ENCODE results near the gene MYDGF.
A peak's percentile ranks its signal among the peaks of the same experiment; 100 is the strongest.

Gene MYDGF

GRCh38 chr19:4678881-4679790 is 9.0 kb upstream of the MYDGF start:
- DNase-seq (ENCODE audit: low read depth) = no peak
- H3K4me3 ChIP-seq (ENCODE audit: low read depth, low read length) = no peak overlapping the region
- TF ChIP-seq, protein P1, sequence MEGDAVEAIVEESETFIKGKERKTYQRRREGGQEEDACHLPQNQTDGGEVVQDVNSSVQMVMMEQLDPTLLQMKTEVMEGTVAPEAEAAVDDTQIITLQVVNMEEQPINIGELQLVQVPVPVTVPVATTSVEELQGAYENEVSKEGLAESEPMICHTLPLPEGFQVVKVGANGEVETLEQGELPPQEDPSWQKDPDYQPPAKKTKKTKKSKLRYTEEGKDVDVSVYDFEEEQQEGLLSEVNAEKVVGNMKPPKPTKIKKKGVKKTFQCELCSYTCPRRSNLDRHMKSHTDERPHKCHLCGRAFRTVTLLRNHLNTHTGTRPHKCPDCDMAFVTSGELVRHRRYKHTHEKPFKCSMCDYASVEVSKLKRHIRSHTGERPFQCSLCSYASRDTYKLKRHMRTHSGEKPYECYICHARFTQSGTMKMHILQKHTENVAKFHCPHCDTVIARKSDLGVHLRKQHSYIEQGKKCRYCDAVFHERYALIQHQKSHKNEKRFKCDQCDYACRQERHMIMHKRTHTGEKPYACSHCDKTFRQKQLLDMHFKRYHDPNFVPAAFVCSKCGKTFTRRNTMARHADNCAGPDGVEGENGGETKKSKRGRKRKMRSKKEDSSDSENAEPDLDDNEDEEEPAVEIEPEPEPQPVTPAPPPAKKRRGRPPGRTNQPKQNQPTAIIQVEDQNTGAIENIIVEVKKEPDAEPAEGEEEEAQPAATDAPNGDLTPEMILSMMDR (IDR thresholded peaks at IDR 0.05; ENCODE audit: low read depth, low read length, missing control alignments) = no peak
- in situ Hi-C loops (cut with HindIII; ENCODE audit: low sequenced_read_pairs) = no loop called here

DNA sequence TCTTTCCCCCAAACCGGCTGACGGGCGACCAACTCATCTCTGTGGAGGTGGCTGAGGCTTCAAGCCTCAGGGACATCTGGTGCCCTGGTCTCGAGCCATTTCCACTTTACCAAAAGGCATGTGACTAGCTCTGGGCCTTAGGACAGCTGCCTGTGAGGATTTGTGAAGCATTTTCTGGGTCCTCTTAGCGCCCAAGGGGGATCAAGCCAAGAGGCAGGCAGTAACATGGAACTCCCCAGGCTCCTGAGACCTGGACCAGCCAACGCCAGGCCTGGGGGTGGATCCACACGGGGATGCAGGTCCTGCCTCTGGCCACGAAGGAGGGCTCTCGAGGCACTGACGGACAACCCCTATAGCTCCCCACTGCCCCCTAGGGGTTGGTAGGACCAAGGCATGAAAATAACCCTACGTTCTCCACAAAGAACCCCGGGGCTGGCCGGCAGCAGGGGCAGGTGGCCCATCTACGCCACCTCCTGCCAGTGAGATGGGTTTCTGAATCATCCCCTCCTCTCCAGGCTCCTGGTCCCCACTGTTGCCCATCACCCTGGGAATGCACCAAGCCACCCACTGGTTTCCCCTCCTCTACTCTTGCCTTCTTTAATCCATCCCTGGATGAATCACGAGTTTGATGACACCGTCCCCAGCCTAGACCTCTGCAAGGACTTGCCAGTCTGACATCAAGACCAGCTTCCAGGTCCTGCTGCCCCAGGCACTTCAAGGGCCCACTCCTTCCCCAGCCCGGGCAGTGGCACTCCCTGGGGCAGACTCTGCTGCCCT is 7.0 kb upstream of the MYDGF start:
- TF ChIP-seq, protein P1 (IDR thresholded peaks at IDR 0.05; ENCODE audit: low read depth, low read length, missing control alignments) = peak; percentile 61
- DNase-seq (ENCODE audit: low read depth) = no peak
- in situ Hi-C loops (cut with HindIII; ENCODE audit: low sequenced_read_pairs) = no loop called here
- H3K4me3 ChIP-seq (ENCODE audit: low read depth, low read length) = no peak overlapping the region

DNA sequence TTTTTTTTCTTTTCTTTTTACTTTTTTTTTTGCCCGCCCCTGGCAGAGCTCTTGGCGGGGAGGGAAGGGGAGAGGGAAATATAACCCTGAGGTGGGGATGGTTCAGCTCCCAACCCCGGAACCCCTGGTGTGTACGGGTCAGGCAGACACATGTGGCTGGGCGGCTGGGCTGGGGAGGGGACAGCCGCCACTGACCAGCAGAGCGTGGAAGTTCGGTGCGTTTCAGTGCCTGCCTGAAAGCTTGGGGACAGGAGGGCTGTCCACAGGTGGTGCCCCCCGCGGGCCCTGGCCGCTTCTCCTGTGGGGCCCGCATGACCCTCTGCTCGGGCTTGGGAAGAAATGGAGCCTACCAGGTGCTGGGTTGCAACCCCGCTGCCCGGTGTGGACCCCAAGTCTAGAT is 5.2 kb upstream of the MYDGF start:
- DNase-seq (ENCODE audit: low read depth) = no peak
- in situ Hi-C loops (cut with HindIII; ENCODE audit: low sequenced_read_pairs) = no loop called here
- no peak overlapping the region for H3K4me3 ChIP-seq (ENCODE audit: low read depth, low read length)
- TF ChIP-seq, protein P1 (IDR thresholded peaks at IDR 0.05; ENCODE audit: low read depth, low read length, missing control alignments) = no peak

DNA sequence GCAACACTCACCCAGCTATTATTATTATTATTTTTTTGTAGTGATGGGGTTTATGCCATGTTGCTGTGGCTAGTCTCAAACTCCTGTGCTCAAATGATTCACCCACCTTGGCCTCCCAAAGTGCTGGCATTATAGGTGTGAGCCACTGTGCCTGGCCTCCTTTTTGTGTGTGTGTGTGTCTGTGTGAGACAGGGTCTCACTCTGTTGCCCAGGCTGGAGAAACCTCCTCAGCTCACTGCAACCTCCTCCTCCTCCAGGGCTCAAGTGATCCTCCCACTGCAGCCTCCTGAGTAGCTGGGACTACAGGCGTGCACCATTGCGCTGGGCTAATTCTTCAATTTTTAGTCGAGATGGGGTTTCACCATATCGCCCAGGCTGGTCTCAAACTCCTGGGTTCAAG is 3.6 kb upstream of the MYDGF start:
- no peak overlapping the region for H3K4me3 ChIP-seq (ENCODE audit: low read depth, low read length)
- TF ChIP-seq, protein P1 (IDR thresholded peaks at IDR 0.05; ENCODE audit: low read depth, low read length, missing control alignments) = no peak
- in situ Hi-C loops (cut with HindIII; ENCODE audit: low sequenced_read_pairs) = no loop called here
- no peak for DNase-seq (ENCODE audit: low read depth)

DNA sequence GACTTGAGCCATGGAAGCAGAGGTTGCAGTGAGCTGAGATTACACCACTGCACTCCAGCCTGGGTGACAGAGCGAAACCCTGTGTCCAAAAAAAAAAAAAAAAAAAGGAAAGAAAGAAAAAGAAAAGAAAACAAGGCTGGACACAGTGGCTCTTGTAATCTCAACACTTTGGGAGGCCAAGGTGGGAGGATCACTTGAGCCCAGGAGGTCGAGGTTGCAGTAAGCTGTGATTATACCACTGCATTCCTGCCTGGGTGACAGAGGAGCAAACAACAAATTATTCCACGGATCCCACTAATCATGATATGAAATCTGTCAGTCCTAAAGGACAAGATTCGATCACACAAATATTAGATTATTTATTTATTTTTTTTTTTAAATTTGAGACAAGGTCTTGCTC is 3.1 kb upstream of the MYDGF start:
- TF ChIP-seq, protein P1 (IDR thresholded peaks at IDR 0.05; ENCODE audit: low read depth, low read length, missing control alignments) = no peak
- no peak for DNase-seq (ENCODE audit: low read depth)
- H3K4me3 ChIP-seq (ENCODE audit: low read depth, low read length) = no peak overlapping the region
- in situ Hi-C loops (cut with HindIII; ENCODE audit: low sequenced_read_pairs) = no loop called here

DNA sequence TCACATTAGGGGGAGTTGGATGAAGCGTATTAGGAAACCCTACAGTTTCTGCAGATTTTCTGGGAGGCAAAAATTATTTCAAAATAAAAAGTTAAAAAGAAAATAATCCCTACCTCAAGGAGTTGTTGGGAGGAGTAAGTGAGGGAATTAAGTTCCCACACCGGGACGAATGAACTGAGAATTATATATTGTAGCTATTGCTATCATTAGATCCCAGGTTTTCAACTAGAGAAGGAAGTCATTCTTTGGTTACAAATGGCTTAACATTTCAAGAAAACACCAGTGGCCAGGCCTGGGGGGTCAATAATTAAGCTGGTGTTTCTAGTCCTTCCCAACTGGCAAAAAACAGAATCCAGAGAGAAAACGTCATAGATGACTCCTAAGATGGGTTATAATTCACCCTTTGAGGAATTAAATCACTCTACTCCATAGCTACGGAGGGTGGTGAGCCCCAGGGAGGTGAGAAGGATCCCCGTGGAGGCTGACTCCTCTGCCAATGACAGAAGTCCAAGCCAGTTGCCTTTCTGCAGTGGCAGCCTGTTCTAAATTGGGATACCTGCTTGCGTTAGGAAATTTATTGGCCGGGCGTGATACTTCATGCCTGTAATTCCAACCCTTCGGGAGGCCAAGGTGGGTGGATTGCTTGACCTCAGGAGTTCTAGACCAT is 1.2 kb upstream of the MYDGF start:
- in situ Hi-C loops (cut with HindIII; ENCODE audit: low sequenced_read_pairs) = no loop called here
- DNase-seq (ENCODE audit: low read depth) = no peak
- no peak overlapping the region for H3K4me3 ChIP-seq (ENCODE audit: low read depth, low read length)
- TF ChIP-seq, protein P1 (IDR thresholded peaks at IDR 0.05; ENCODE audit: low read depth, low read length, missing control alignments) = no peak

Measured in astrocyte of the cerebellum (primary cell).